GM10266 (cell line): ENCODE data around the gene CEP112.

Experiments used
- DNase-seq: peaks from one replicate; pipeline ENCODE4 v3.0.0; 2012; ENCODE audit errors: extremely low spot score
- CTCF ChIP-seq: IDR thresholded peaks from 2 replicates; pipeline ENCODE4 v1.5.1; 2012; ENCODE audit warnings: mild to moderate bottlenecking, low read depth; ENCODE audit not compliant: control insufficient read depth, insufficient read depth; ENCODE audit errors: missing control alignments

The CEP112 gene

GRCh38 chr17:65762973-65763372 is 429.0 kb downstream of the CEP112 start:
- DNase-seq, result no peak
- TF ChIP-seq CTCF, result no peak

- no peak for DNase-seq
- TF ChIP-seq CTCF, result no peak
These were observed 432.4 kb downstream of the CEP112 start for GRCh38 chr17:65759532-65759931.

- DNase-seq, result no peak
- no peak for TF ChIP-seq CTCF
These were observed 435.2 kb downstream of the CEP112 start for GRCh38 chr17:65756760-65757159.

- no peak for DNase-seq
- no peak for TF ChIP-seq CTCF
These were observed 436.1 kb downstream of the CEP112 start for GRCh38 chr17:65755799-65756198.

- TF ChIP-seq CTCF, result no peak
- no peak for DNase-seq
These were observed 437.3 kb downstream of the CEP112 start for GRCh38 chr17:65754630-65755029.

- no peak for DNase-seq
- TF ChIP-seq CTCF, result no peak
These were observed 437.9 kb downstream of the CEP112 start for GRCh38 chr17:65754081-65754480.

- DNase-seq, result no peak
- no peak for TF ChIP-seq CTCF
These were observed 438.6 kb downstream of the CEP112 start for GRCh38 chr17:65753348-65753747.

GRCh38 chr17:65751263-65751662 is 440.7 kb downstream of the CEP112 start:
- no peak for TF ChIP-seq CTCF
- no peak for DNase-seq
